Endothelial cell of umbilical vein (primary cell): ENCODE results near the gene PHF2. TPM values are rescaled to one million over a fixed set of nuclear protein-coding genes. Genes with fewer than 3 reads are reported as not detected.

ENCODE experiments used
- BruUV-seq: library from RNA; stranded (reverse); fragments of 400-500 nt; replicated peaks from 2 replicates; lab custom pipeline; 2021; lab: Mats Ljungman, UMichigan
- CTCF ChIA-PET: fragments of 300-600, 350-600 bp; sonication (Branson Sonifier 250); formaldehyde crosslinking; loops from one replicate; lab custom pipeline; 2021; ENCODE audit warnings: antibody characterized with exemption, inconsistent platforms; lab: Charles Lee
- POLR2A ChIA-PET: fragments of 300-600, 350-600 bp; sonication (Branson Sonifier 250); formaldehyde crosslinking; loops from one replicate; lab custom pipeline; 2021; ENCODE audit warnings: antibody characterized with exemption, inconsistent platforms; lab: Charles Lee
- DNase-seq: peaks from one replicate; pipeline ENCODE4 v3.0.0-alpha.2; 2011; ENCODE audit warnings: low read depth, low spot score
- FAIRE-seq: peaks from 2 replicates; lab custom pipeline; 2011; peaks lifted over from hg19 to GRCh38; lab: Jason Lieb, UNC
- H2AFZ ChIP-seq: 2 replicates; pipeline ENCODE4 v1.6.0; 2012; ENCODE audit warnings: low read depth, low read length, control low read depth, inconsistent platforms
- H3K27ac ChIP-seq: 2 replicates; pipeline ENCODE4 v1.5.1; 2011; ENCODE audit warnings: low read depth, mild to moderate bottlenecking, control low read depth, low read length, moderate library complexity; ENCODE audit not compliant: insufficient read depth
- H3K27me3 ChIP-seq, 2 experiments: 2 replicates each; pipeline versions ENCODE4 v1.6.0 to v1.6.1; 2011; ENCODE audit warnings: low read length in 2 of 2, mixed read lengths in 1 of 2; ENCODE audit not compliant: control insufficient read depth in 2 of 2, insufficient read depth in 2 of 2
- H3K36me3 ChIP-seq, 2 experiments: 2 replicates in 1 of 2; 3 replicates in 1 of 2; pipeline ENCODE4 v1.5.1; 2011; ENCODE audit warnings: low read length in 2 of 2, mild to moderate bottlenecking in 1 of 2, moderate library complexity in 1 of 2; ENCODE audit not compliant: control insufficient read depth in 2 of 2, insufficient read depth in 2 of 2; ENCODE audit errors: extremely low read depth in 1 of 2
- H3K4me1 ChIP-seq: 3 replicates; pipeline ENCODE4 v1.5.1; 2011; ENCODE audit warnings: mild to moderate bottlenecking, low read length; ENCODE audit not compliant: control insufficient read depth, insufficient read depth; ENCODE audit errors: extremely low read depth
- H3K4me2 ChIP-seq: 2 replicates; pipeline ENCODE4 v1.6.1; 2011; ENCODE audit warnings: low read length, control low read depth, mixed read lengths; ENCODE audit not compliant: insufficient read depth
- H3K4me3 ChIP-seq, 3 experiments: fragments of 200-600 bp in 1 of 3; sonication (generic), shearing (Covaris generic) in 1 of 3; replicated peaks in 1 of 3; 2 replicates each; pipeline ENCODE4 v1.5.1; 2011 to 2016; ENCODE audit warnings: control low read depth in 3 of 3, low read length in 3 of 3, mild to moderate bottlenecking in 2 of 3, inconsistent platforms in 1 of 3, low read depth in 1 of 3, moderate library complexity in 1 of 3; ENCODE audit not compliant: insufficient read depth in 1 of 3
- H3K79me2 ChIP-seq: 2 replicates; pipeline ENCODE4 v1.6.0; 2012; ENCODE audit warnings: low read length, inconsistent platforms; ENCODE audit not compliant: control insufficient read depth, insufficient read depth
- H3K9ac ChIP-seq: replicated peaks from 2 replicates; pipeline ENCODE3; 2011; ENCODE audit warnings: low read length, control low read depth; ENCODE audit not compliant: insufficient read depth; ENCODE audit errors: extremely low read depth
- H3K9me1 ChIP-seq: replicated peaks from 3 replicates; pipeline ENCODE4 v1.6.0; 2011; ENCODE audit warnings: mild to moderate bottlenecking, low read length; ENCODE audit not compliant: control insufficient read depth, insufficient read depth; ENCODE audit errors: extremely low read depth
- H3K9me3 ChIP-seq: replicated peaks from 2 replicates; pipeline ENCODE4 v1.5.1; 2012; ENCODE audit warnings: low read length, inconsistent platforms; ENCODE audit not compliant: control insufficient read depth, insufficient read depth
- H4K20me1 ChIP-seq: replicated peaks from 2 replicates; pipeline ENCODE3; 2011; ENCODE audit warnings: mild to moderate bottlenecking, low read length; ENCODE audit not compliant: control insufficient read depth, insufficient read depth; ENCODE audit errors: extremely low read depth
- EZH2 ChIP-seq: IDR thresholded peaks from 2 replicates; pipeline ENCODE4 v1.6.1; 2012; ENCODE audit warnings: borderline replicate concordance, low read depth, mild to moderate bottlenecking, moderate library complexity, low read length, inconsistent platforms; ENCODE audit not compliant: severe bottlenecking
- FOS ChIP-seq: IDR thresholded peaks from 2 replicates; pipeline ENCODE4 v1.6.1; 2011; ENCODE audit warnings: mild to moderate bottlenecking, low read length, moderate library complexity, borderline replicate concordance; ENCODE audit not compliant: insufficient read depth
- GATA2 ChIP-seq: IDR thresholded peaks from 2 replicates; pipeline ENCODE4 v1.7.0; 2011; ENCODE audit warnings: low read depth, mild to moderate bottlenecking, moderate library complexity, mixed read lengths, low read length; ENCODE audit not compliant: insufficient read length, insufficient read depth
- JUN ChIP-seq: IDR thresholded peaks from 2 replicates; pipeline ENCODE4 v1.6.1; 2011; ENCODE audit warnings: borderline replicate concordance, low read depth; ENCODE audit not compliant: insufficient read length, insufficient read depth
- MYC ChIP-seq: IDR thresholded peaks from one replicate; pipeline ENCODE4 v1.6.1; 2011; ENCODE audit warnings: mild to moderate bottlenecking, low read depth, low read length
- POLR2A ChIP-seq: IDR thresholded peaks from 2 replicates; pipeline ENCODE4 v1.6.1; 2012; ENCODE audit warnings: low read depth, mild to moderate bottlenecking, control low read depth, low read length
- POLR2AphosphoS5 ChIP-seq: IDR thresholded peaks from 2 replicates; pipeline ENCODE4 v1.6.1; 2012; ENCODE audit warnings: low read depth, mild to moderate bottlenecking, control low read depth, low read length, moderate library complexity; ENCODE audit not compliant: insufficient read depth
- dilution Hi-C: fragments of 300-500 bp; cut with MboI; formaldehyde crosslinking; loops from one replicate; pipeline ENCODE4 v1.15.0; 2019; ENCODE audit warnings: low sequenced_read_pairs; ENCODE audit not compliant: extremely low pct_ligation_motif_present
- intact Hi-C: fragments of 100-400 bp; cut with micrococcal nuclease; formaldehyde crosslinking; loops from one replicate; pipeline ENCODE4 v1.10.0; 2022
- polyA plus RNA-seq, 4 experiments: library from polyadenylated mRNA; depleted of rRNA in 3 of 4; stranded (reverse) in 3 of 4; unstranded in 1 of 4; fragments of >200 nt; gene quantifications; 2 replicates each; pipeline versions ENCODE4 v1.2.1 to v1.2.3, GENCODE V29; 2011 to 2012; ENCODE audit warnings: missing spikeins in 1 of 4
- total RNA-seq: library from RNA; stranded (reverse); gene quantifications from 2 replicates; pipeline ENCODE4 v1.2.3, GENCODE V29; 2021
- TF ChIP-seq, protein P1 (sequence below): IDR thresholded peaks from 2 replicates; pipeline ENCODE4 v1.6.1; 2011; ENCODE audit not compliant: insufficient read depth, insufficient read length
- TF ChIP-seq, protein P2 (sequence below), 2 donors: IDR thresholded peaks; 1 replicate in 1 of 2; 2 replicates in 1 of 2; pipeline ENCODE4 v1.5.1; 2011; ENCODE audit warnings: low read length in 2 of 2, mild to moderate bottlenecking in 2 of 2, moderate library complexity in 2 of 2, control low read depth in 1 of 2, inconsistent platforms in 1 of 2, low read depth in 1 of 2; ENCODE audit not compliant: insufficient read depth in 1 of 2; ENCODE audit errors: extremely low read depth in 1 of 2

The PHF2 gene
- total and polyA plus RNA-seq, 2 donors (not counting 3 experiments of a cell fraction or from before 2014, with no cell fraction given), result 9.8 to 22.5 TPM

DNA sequence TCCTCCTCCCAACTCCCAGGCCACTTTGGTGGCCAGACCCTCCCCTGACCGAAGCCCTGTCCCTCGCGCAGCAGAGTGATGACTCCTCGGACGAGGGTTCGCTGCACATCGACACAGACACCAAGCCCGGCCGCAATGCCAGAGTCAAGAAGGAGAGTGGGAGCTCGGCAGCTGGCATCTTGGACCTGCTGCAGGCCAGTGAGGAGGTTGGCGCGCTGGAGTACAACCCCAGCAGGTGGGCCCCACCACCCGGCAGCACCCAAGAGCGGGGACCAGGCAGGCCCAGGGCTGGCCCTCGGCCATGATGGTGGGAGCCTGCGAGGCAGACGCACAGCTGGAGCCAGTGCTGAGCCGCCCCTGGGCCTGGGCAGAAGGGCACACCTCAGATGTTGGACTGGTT lies 90.6 kb downstream of the PHF2 start:
- ChIA-PET POLR2A (no interaction called here), CTCF (no interaction called here)
- Histone ChIP-seq H4K20me1 (no peaks in the 10 kb centered on the region), H3K27me3 (no peaks in the 10 kb centered on the region), H3K79me2 (no peaks in the 10 kb centered on the region), H3K9me1 (no peaks in the 10 kb centered on the region), H3K4me2 (no peak overlapping the region), H3K9ac (no peak overlapping the region), H3K4me3 (no peak overlapping the region), H2AFZ (no peak overlapping the region), H3K9me3 (no peaks in the 10 kb centered on the region), H3K27ac (no peak overlapping the region), H3K36me3 (peaks cover 0 to 15% of the 10 kb centered on the region in 2 experiments), H3K4me1 (no peaks in the 10 kb centered on the region)
- FAIRE-seq (no peak), DNase-seq (no peak)
- intact Hi-C loops, result no loop called here
- dilution Hi-C loops, result no loop called here
- no TSS peak for BruUV-seq
- TF ChIP-seq JUN (no peak), GATA2 (no peak), POLR2A (no peak), FOS (no peak), EZH2 (no peak), POLR2AphosphoS5 (no peak), MYC (no peak)
- TF ChIP-seq, protein P1, sequence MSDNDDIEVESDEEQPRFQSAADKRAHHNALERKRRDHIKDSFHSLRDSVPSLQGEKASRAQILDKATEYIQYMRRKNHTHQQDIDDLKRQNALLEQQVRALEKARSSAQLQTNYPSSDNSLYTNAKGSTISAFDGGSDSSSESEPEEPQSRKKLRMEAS, result no peak
- TF ChIP-seq, protein P2, sequence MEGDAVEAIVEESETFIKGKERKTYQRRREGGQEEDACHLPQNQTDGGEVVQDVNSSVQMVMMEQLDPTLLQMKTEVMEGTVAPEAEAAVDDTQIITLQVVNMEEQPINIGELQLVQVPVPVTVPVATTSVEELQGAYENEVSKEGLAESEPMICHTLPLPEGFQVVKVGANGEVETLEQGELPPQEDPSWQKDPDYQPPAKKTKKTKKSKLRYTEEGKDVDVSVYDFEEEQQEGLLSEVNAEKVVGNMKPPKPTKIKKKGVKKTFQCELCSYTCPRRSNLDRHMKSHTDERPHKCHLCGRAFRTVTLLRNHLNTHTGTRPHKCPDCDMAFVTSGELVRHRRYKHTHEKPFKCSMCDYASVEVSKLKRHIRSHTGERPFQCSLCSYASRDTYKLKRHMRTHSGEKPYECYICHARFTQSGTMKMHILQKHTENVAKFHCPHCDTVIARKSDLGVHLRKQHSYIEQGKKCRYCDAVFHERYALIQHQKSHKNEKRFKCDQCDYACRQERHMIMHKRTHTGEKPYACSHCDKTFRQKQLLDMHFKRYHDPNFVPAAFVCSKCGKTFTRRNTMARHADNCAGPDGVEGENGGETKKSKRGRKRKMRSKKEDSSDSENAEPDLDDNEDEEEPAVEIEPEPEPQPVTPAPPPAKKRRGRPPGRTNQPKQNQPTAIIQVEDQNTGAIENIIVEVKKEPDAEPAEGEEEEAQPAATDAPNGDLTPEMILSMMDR (IDR thresholded peaks at IDR 0.05; ENCODE audit: extremely low read depth in 1 of 2, insufficient read depth in 1 of 2, low read depth in 1 of 2, low read length in 2 of 2), result no peak
